Jurkat, Clone E6-1 (cell line): ENCODE data around the gene PSPN.
"Not testable (repeated sequence)": the region's sequence is repeated elsewhere in the genome, so short reads cannot be mapped to it uniquely, and the experiment has no call there.

Source experiments
- DNase-seq: peaks from one replicate; pipeline ENCODE4 v3.0.0-alpha.2; 2011; ENCODE audit warnings: low read depth, low spot score
- H3K4me3 ChIP-seq: 2 replicates; pipeline ENCODE4 v1.5.1; 2011; ENCODE audit warnings: mild to moderate bottlenecking, low read length, control low read depth, moderate library complexity

PSPN gene

GRCh38 chr19:6349271-6349670, 26.5 kb downstream of the PSPN start:
- not testable (repeated sequence) for H3K4me3 ChIP-seq, DNase-seq

DNA sequence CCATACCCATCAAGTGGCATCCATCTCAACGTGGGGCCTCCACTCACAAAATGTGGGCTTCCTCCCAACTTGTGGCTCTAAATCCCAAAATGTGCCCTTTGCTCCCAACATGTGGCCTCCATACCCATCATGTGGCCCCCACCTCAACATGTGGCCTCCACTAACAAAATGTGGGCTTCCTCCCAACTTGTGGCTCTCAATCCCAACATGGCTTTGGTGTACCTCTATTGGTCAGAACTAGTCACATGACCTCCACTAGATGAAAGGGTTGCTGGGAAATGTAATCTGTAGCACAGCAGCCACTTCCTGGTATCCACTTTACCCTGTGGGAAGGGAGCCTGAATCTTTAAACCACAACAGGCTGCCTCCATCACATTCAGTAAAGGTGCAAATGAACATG, 32.3 kb downstream of the PSPN start:
- no peak overlapping the region for H3K4me3 ChIP-seq
- peak; percentile 33 for DNase-seq

DNA sequence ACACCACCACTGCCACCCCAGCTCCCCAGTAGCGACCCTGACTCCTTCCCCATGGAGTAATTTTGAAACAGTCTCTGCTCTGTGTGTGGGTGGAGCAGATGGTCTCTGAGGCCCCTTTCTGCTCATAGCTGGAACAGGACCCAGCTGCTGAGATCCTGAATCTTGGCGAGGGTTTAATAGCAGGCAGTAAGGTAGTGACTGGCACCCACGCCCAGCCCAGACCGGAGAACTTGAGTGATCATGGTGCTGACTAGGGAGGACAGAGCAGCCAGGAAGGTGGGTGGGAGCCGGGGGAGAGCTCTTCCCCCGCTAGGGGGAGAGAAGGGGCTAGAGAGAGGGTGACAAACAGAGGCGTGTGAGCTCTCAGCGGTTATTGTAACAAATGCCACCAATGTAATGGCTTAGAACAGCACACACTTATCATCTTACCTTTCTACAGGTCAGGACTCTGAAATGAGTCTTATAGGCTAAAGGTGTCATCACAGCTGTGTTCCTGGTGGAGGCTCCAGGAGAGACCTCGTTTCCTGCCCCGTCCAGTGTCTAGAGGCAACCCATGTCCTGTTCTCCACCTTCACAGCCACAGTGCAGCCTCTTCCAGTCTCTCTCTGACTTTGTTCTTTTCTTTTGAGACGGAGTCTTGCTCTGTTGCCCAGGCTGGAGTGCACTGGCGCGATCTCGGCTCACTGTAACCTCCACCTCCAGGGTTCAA, 35.1 kb downstream of the PSPN start:
- no peak overlapping the region for H3K4me3 ChIP-seq
- DNase-seq = no peak

DNA sequence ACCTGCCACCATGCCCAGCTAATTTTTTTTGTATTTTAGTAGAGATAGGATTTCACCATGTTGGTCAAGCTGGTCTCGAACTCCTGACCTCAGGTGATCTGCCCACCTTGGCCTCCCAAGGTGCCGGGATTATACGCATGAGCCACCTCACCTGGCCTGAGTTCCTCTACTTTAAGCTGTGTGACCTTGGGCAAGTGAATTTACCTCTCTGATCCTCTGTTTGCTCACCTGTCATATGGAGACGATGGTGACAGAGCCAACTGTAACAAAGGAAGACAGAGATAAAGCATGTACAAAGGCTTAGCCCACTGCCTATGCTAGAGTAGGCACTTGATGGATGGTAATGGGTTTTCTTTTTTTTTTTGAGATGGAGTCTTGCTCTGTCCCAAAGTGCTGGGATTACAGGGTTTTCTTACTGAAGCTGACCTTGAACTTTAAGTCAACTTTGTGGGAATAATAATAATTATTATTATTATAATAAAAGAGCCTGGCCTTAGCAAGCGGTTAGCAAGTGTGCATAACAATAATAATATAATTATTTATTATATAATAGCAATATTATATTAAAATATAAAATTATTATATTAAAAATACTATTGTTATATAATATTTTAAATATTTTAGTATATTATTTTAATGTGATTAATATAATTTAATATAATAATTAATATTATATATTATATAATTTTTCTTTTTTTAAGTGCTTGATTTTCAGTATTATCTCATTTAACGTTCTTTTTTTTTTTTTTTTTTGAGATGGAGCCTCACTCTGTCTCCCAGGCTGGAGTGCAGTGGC, 41.0 kb downstream of the PSPN start:
- H3K4me3 ChIP-seq = no peak overlapping the region
- no peak for DNase-seq

- no peak within 1 kb of the TSS for H3K4me3 ChIP-seq
- DNase-seq = no peak
Measured at GRCh38 chr19:6333439-6333838, 42.3 kb downstream of the PSPN start, which contains the start of gene ACER1. TSS of gene ACER1 (minus strand) at chr19:6333612. CDS start at chr19:6333551, 61 bp downstream.

DNA sequence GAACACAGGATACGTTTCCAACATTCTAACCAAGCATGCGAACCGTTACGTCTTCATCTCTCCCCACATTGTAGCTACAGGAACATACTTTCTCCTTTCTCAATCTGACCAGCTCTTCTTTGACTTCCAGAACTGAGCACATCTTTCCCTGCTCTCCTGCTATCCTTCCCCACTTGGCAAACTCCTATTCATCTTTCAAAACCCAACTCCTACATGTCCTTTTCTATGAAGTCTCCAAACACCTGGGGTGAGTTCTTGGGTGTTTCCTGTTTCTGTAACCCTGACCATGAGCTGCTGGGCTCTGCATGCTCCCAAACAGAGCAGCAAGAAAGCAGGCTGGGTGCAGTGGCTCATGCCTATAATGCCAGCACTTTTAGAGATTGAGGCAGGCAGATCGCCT, 48.9 kb downstream of the PSPN start:
- DNase-seq = no peak
- H3K4me3 ChIP-seq = no peak overlapping the region

- H3K4me3 ChIP-seq = no peak overlapping the region
- no peak for DNase-seq
Measured at GRCh38 chr19:6325614-6326013, 50.1 kb downstream of the PSPN start.
